GM10266 (cell line): ENCODE results near the gene CLDN4.
"Not testable (repeated sequence)": the region's sequence is repeated elsewhere in the genome, so short reads cannot be mapped to it uniquely, and the experiment has no call there.

Experiments used
- DNase-seq: peaks from one replicate; pipeline ENCODE4 v3.0.0; 2012; ENCODE audit errors: extremely low spot score
- CTCF ChIP-seq: IDR thresholded peaks from 2 replicates; pipeline ENCODE4 v1.5.1; 2012; ENCODE audit warnings: mild to moderate bottlenecking, low read depth; ENCODE audit not compliant: control insufficient read depth, insufficient read depth; ENCODE audit errors: missing control alignments

CLDN4 gene

GRCh38 chr7:73817121-73817520, 13.7 kb upstream of the CLDN4 start:
- no peak for TF ChIP-seq CTCF

GRCh38 chr7:73820013-73820412, 10.8 kb upstream of the CLDN4 start:
- no peak for DNase-seq
- no peak for TF ChIP-seq CTCF

More at GRCh38 chr7:73817121-73817520, 13.7 kb upstream of the CLDN4 start:
- no peak for DNase-seq

GRCh38 chr7:73821597-73822285, 9.1 kb upstream of the CLDN4 start:
- DNase-seq, result not testable (repeated sequence)

- no peak for DNase-seq
- no peak for TF ChIP-seq CTCF
Observed at GRCh38 chr7:73822319-73823173, 8.2 kb upstream of the CLDN4 start.

GRCh38 chr7:73823257-73823656, 7.5 kb upstream of the CLDN4 start:
- TF ChIP-seq CTCF, result no peak
- no peak for DNase-seq

GRCh38 chr7:73823873-73824592, 6.8 kb upstream of the CLDN4 start:
- no peak for DNase-seq
- TF ChIP-seq CTCF, result no peak

GRCh38 chr7:73824986-73825385, 5.8 kb upstream of the CLDN4 start:
- no peak for DNase-seq
- TF ChIP-seq CTCF, result no peak
